ENCODE results near the gene AUTS2. TPM values are rescaled to one million over a fixed set of nuclear protein-coding genes. Genes with fewer than 3 reads are reported as not detected.

AUTS2 gene
- total RNA-seq, 1 donor from 2014 or later = 125 TPM

DNA sequence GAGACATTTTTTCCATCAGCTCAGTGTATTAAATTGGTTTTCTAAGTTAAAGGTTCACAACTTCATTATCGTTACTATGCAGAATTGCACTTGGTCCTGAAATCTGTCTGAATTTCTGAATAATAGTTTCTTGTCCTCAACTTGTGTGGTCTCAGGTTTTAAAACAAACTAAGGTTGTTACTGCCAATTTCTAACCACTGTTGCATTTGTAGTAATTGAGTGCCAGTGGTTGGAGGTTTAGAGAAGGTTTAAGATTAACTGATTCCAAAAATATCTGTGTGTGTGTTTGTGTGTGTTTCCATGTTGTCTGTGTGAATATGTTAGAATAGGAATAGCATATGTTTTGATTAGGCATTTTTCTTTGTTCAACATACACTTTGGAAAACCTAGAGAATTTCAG is 395.9 kb downstream of the AUTS2 start:
- Mint-ChIP-seq H3K4me1 (ENCODE audit: low read depth) (peaks cover 32% of the 10 kb centered on the region), H3K4me3 (ENCODE audit: low read depth) (no peak overlapping the region), H3K9me3 (ENCODE audit: low read depth) (peaks cover 2% of the 10 kb centered on the region), H3K36me3 (ENCODE audit: insufficient read depth) (peaks cover 1% of the 10 kb centered on the region), H3K27me3 (no peaks in the 10 kb centered on the region), H3K27ac (peak overlapping the region; percentile 73)
- no peak for DNase-seq (ENCODE audit: low spot score, unreplicated experiment)
- no peak for TF ChIP-seq CTCF (IDR thresholded peaks at IDR 0.05; ENCODE audit: unreplicated experiment)

DNA sequence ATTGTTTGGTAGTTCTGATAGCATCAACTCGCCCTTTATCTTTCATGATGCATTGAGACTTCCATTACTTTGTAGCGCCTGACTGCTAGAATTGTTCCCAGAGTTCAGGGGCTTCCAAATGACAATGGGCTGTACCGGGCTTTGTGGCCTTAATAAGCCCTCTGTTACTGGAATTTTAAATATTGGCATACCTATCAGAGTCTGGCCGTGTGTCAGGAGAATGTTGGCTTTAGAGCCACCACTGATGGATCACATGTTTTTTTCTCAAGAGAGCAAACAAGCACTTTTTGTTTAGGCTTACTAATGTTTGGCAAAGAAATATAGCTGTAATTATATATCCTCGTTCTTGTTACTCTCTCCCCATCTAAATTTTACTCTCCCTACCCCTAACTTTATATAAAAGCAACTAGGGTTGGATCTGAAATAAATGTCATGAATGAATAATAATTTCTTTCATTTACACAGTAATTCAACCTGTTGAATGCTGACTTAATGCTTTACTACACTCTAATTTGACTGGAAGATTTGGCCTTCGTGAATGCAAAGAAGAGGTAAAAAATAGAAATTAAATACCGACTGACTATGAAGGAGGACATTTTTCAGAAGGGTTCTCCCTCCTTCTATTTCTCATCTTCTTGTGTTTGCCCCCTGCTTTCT is 396.7 kb downstream of the AUTS2 start:
- DNase-seq (ENCODE audit: low spot score, unreplicated experiment) = no peak
- H3K4me3 Mint-ChIP-seq (ENCODE audit: low read depth) = no peak overlapping the region
- H3K9me3 Mint-ChIP-seq (ENCODE audit: low read depth) = no peaks in the 10 kb centered on the region
- no peaks in the 10 kb centered on the region for H3K36me3 Mint-ChIP-seq (ENCODE audit: insufficient read depth)
- TF ChIP-seq CTCF (IDR thresholded peaks at IDR 0.05; ENCODE audit: unreplicated experiment) = no peak
- H3K27ac Mint-ChIP-seq = peak overlapping the region; percentile 73
- H3K4me1 Mint-ChIP-seq (ENCODE audit: low read depth) = peaks cover 39% of the 10 kb centered on the region
- H3K27me3 Mint-ChIP-seq = no peaks in the 10 kb centered on the region

- Mint-ChIP-seq H3K4me3 (ENCODE audit: low read depth) (no peak overlapping the region), H3K9me3 (ENCODE audit: low read depth) (no peaks in the 10 kb centered on the region), H3K27me3 (no peaks in the 10 kb centered on the region), H3K36me3 (ENCODE audit: insufficient read depth) (no peaks in the 10 kb centered on the region), H3K27ac (peak overlapping the region; percentile 73), H3K4me1 (ENCODE audit: low read depth) (peaks cover 42% of the 10 kb centered on the region)
- DNase-seq (ENCODE audit: low spot score, unreplicated experiment) = no peak
- no peak for TF ChIP-seq CTCF (IDR thresholded peaks at IDR 0.05; ENCODE audit: unreplicated experiment)
Measured at GRCh38 chr7:69996121-69996520, 397.8 kb downstream of the AUTS2 start.

GRCh38 chr7:70000737-70001348 is 402.6 kb downstream of the AUTS2 start:
- no peak for DNase-seq (ENCODE audit: low spot score, unreplicated experiment)
- no peak for TF ChIP-seq CTCF (IDR thresholded peaks at IDR 0.05; ENCODE audit: unreplicated experiment)
- peaks cover 21% of the 10 kb centered on the region for H3K4me1 Mint-ChIP-seq (ENCODE audit: low read depth)
- peak overlapping the region; percentile 24 for H3K27ac Mint-ChIP-seq
- H3K36me3 Mint-ChIP-seq (ENCODE audit: insufficient read depth) = no peaks in the 10 kb centered on the region
- no peaks in the 10 kb centered on the region for H3K9me3 Mint-ChIP-seq (ENCODE audit: low read depth)
- no peaks in the 10 kb centered on the region for H3K27me3 Mint-ChIP-seq
- H3K4me3 Mint-ChIP-seq (ENCODE audit: low read depth) = no peak overlapping the region

DNA sequence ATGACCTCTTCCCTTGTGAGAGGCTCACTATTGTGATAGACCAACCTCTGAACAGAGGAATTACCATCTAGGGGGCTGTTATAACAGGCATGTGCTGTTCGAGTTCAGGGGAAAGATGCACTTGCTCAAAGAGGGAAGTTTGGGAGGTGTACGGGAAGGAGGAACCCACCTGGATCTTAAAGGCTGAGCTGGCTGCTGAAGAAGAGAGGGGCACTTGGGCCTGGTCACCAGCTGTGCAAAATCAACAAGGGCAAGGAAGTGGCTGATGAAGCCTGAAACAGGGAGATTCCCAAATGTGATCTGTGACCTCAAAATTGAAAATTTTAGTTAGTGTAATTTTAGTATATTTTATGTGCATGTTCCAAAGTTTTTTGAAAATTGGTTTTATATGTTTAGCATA is 407.2 kb downstream of the AUTS2 start:
- H3K27me3 Mint-ChIP-seq = no peaks in the 10 kb centered on the region
- no peak for DNase-seq (ENCODE audit: low spot score, unreplicated experiment)
- no peaks in the 10 kb centered on the region for H3K36me3 Mint-ChIP-seq (ENCODE audit: insufficient read depth)
- TF ChIP-seq CTCF (IDR thresholded peaks at IDR 0.05; ENCODE audit: unreplicated experiment) = no peak
- H3K4me3 Mint-ChIP-seq (ENCODE audit: low read depth) = no peak overlapping the region
- peak overlapping the region; percentile 82 for H3K27ac Mint-ChIP-seq
- no peaks in the 10 kb centered on the region for H3K9me3 Mint-ChIP-seq (ENCODE audit: low read depth)
- no peaks in the 10 kb centered on the region for H3K4me1 Mint-ChIP-seq (ENCODE audit: low read depth)
